Naive thymus-derived CD8-positive, alpha-beta T cell (primary cell): ENCODE results near the gene TLNRD1. TPM values are rescaled to one million over a fixed set of nuclear protein-coding genes. Genes with fewer than 3 reads are reported as not detected.

Source experiments
- ATAC-seq, 2 donors: fragments of 150-1000 bp; cut with Tn5 transposase in 1 of 2; sonication (Bioruptor Pico), chemical (Tn5 transposase) in 1 of 2; 1 replicate in 1 of 2; 2 replicates in 1 of 2; pipeline ENCODE4 v1.10.0; 2021; ENCODE audit warnings: mild to moderate bottlenecking in 2 of 2, moderate library complexity in 2 of 2
- POLR2A ChIA-PET: fragments of 350-600 bp; sonication (Branson Sonifier 250); formaldehyde crosslinking; loops from one replicate; lab custom pipeline; 2021; ENCODE audit warnings: antibody characterized with exemption; lab: Charles Lee
- DNase-seq, 10 donors: peaks; one replicate each; pipeline versions ENCODE4 v3.0.0 to v3.0.0-alpha.2; 2020 to 2022
- H3K27ac Mint-ChIP-seq, 10 donors: one replicate each; pipeline ENCODE4 v1.8.0; 2020 to 2022; ENCODE audit warnings: mild to moderate bottlenecking in 10 of 10, mixed read lengths in 10 of 10, moderate library complexity in 4 of 10, inconsistent platforms in 1 of 10
- H3K27me3 Mint-ChIP-seq, 5 donors: one replicate each; pipeline ENCODE4 v1.8.0; 2021 to 2022; ENCODE audit warnings: mixed read lengths in 5 of 5
- H3K36me3 Mint-ChIP-seq, 3 donors: one replicate each; pipeline ENCODE4 v1.8.0; 2020 to 2022; ENCODE audit warnings: mixed read lengths in 3 of 3, mild to moderate bottlenecking in 2 of 3, inconsistent platforms in 1 of 3
- H3K4me1 Mint-ChIP-seq, 4 donors: one replicate each; pipeline ENCODE4 v1.8.0; 2021 to 2022; ENCODE audit warnings: mixed read lengths in 4 of 4
- H3K4me3 Mint-ChIP-seq, 10 donors: one replicate each; pipeline ENCODE4 v1.8.0; 2020 to 2022; ENCODE audit warnings: mild to moderate bottlenecking in 10 of 10, mixed read lengths in 10 of 10, moderate library complexity in 6 of 10, inconsistent platforms in 1 of 10
- H3K9me3 Mint-ChIP-seq, 9 donors: one replicate each; pipeline ENCODE4 v1.8.0; 2020 to 2022; ENCODE audit warnings: mixed read lengths in 9 of 9, mild to moderate bottlenecking in 3 of 9, inconsistent platforms in 1 of 9, moderate library complexity in 1 of 9
- polyA plus RNA-seq, 3 donors: library from polyadenylated mRNA; unstranded; fragments of 300-500 nt; fragmentation: Illumina TruSeq; gene quantifications; one replicate each; pipeline ENCODE4 v1.2.3, GENCODE V29; 2021
- total RNA-seq, 8 experiments: library from RNA in 2 of 8; stranded (reverse) in 2 of 8; gene quantifications; one replicate each; pipeline ENCODE4 v1.2.3 and lab custom pipeline; 2021 to 2026

Gene TLNRD1
- total and polyA plus RNA-seq, 5 experiments from 2014 or later: 2.2 to 19.6 (median 2.9) TPM

DNA sequence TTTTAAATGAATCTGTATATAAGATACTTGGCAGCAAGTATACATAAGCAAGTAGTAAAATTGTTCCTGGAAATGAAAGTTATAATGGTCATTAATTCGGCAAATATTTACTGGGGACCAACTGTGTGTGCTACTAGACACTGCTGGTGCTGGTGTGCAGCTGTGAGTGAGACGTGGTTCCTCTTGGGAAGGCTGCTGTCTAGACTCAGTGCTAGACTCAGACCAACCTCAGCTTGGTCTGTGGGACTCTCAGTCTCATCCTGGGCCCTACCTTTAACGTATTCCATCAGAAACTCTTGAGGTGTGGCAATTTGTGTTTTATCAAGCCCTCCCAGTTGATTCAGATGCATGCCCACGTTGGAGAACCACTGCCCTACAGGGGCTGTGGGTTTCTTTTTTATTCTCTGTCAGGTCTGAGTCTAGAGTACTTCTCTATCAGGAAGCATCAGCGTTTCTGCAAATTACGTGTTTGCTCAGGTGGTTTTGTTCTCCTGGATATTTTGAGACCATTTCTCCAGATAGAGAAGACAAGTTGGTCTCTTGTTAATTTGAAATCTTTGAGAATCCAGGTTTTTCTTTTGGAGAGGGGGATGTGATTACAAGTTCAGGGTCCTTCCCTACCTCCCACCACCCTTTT, 6.8 kb downstream of the TLNRD1 start:
- POLR2A ChIA-PET: no interaction called here
- H3K4me3 Mint-ChIP-seq: no peak overlapping the region
- peaks cover 15 to 63% (median 55%) of the 10 kb centered on the region in 4 donors for H3K4me1 Mint-ChIP-seq
- H3K36me3 Mint-ChIP-seq: peaks cover 0 to 20% (median 6%) of the 10 kb centered on the region in 3 donors
- H3K27ac Mint-ChIP-seq: peak overlapping the region in 2 of 10 donors; percentile 33 to 73
- DNase-seq (no peak), ATAC-seq (no peak)
- H3K27me3 Mint-ChIP-seq: no peaks in the 10 kb centered on the region
- H3K9me3 Mint-ChIP-seq: peaks cover 0 to 2% (median 0%) of the 10 kb centered on the region in 9 donors

DNA sequence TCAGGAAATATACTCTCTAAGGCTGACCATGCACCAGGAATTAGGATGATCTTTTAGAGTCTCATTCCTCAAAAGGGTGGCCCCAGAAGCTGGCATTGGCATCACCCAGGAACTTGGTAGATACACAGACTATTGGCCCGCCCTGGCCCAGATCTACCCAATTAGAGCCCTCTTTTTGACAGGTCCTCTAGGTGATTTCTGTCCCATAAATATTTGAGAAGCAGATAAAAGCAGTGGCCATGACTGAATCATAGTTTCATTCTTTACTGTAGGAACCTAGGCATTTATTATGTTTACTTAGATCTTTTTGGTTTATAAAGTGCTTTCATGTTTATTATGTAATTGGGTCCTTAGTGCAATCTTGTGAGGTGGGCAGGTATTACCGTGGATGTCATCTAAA, 7.6 kb downstream of the TLNRD1 start:
- DNase-seq: no peak
- POLR2A ChIA-PET: no interaction called here
- H3K9me3 Mint-ChIP-seq: peaks cover 0 to under 1% (median 0%) of the 10 kb centered on the region in 9 donors
- H3K4me3 Mint-ChIP-seq: no peak overlapping the region
- H3K27me3 Mint-ChIP-seq: no peaks in the 10 kb centered on the region
- H3K36me3 Mint-ChIP-seq: peaks cover 0 to 16% (median 5%) of the 10 kb centered on the region in 3 donors
- no peak for ATAC-seq
- H3K27ac Mint-ChIP-seq: peak overlapping the region in 3 of 10 donors; percentile 19 to 36 (median 29)
- peaks cover 15 to 60% (median 53%) of the 10 kb centered on the region in 4 donors for H3K4me1 Mint-ChIP-seq

DNA sequence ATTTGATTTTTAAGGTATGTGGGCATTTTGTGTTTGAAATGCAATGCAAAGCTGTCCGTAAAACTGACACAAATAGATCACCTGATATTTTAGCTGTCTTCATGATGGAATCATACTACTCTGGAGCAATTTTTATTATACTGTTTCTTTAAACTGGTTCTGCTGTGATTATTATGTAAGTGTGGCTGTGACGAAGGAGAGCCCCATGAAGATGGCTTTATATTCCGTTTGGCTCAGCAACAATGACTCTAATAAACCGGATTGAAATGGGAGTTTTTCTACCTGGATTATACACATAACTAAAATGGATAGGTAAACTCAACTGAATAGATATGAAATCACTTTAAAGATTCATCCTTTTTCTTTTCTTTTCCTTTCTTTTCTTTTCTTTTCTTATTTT, 9.4 kb downstream of the TLNRD1 start:
- H3K4me1 Mint-ChIP-seq: peaks cover 15 to 49% (median 36%) of the 10 kb centered on the region in 4 donors

DNA sequence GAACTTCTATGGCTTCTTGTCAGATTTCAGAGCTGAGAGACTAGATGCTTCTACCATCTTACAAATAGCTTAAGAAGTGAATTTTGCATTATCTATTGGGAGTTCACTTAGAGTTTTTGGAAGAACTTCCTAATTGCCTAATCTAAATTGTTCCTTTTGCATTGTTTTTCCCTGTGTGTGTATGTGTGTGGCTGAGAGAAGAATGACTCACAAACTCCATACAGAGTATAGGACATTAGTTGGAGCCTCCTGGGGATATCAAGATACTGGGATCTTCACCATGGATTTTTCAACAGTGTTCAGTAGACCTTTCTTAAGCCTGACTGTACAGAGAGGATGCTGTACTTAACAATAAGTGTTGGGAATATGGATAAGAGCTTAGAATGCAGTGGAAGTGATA, 10.9 kb downstream of the TLNRD1 start:
- DNase-seq (no peak), ATAC-seq (no peak)
- Mint-ChIP-seq H3K9me3 (no peaks in the 10 kb centered on the region), H3K4me3 (no peak overlapping the region), H3K27me3 (no peaks in the 10 kb centered on the region), H3K4me1 (peaks cover 13 to 41% (median 25%) of the 10 kb centered on the region in 4 donors), H3K36me3 (no peaks in the 10 kb centered on the region), H3K27ac (peak overlapping the region in 2 of 10 donors; percentile 4 to 6)
- POLR2A ChIA-PET: no interaction called here

More for the DNA sequence above, 9.4 kb downstream of the TLNRD1 start:
- DNase-seq (no peak), ATAC-seq (no peak)
- H3K36me3 Mint-ChIP-seq: no peaks in the 10 kb centered on the region
- H3K27ac Mint-ChIP-seq: peak overlapping the region in 4 of 10 donors; percentile 4 to 49 (median 40)
- no peaks in the 10 kb centered on the region for H3K9me3 Mint-ChIP-seq
- H3K4me3 Mint-ChIP-seq: no peak overlapping the region
- POLR2A ChIA-PET: interaction anchor here (1.1 kb wide), 1 partner anchor 9 kb away, joined by 3 read pairs; no protein-coding TSS in a partner anchor
- no peaks in the 10 kb centered on the region for H3K27me3 Mint-ChIP-seq

DNA sequence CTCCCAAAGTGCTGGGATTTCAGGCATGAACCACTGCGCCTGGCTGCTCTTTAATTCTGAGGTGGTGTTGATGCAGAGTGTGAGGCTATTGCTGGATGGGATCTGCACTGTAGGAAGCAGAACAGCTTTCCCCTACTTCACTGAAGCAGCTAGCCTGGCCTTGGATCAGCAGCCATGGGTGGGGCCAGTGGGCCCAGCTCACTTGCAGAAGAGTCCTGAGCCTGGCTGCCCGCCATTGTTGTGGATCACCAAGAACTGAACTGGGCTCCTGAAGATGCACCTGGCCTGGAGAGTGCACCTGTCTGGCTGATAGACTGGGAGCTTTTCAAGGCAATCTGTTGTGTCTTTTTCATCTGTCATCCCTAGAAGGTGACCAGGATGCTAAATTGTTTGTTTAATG, 11.9 kb downstream of the TLNRD1 start:
- no peaks in the 10 kb centered on the region for H3K27me3 Mint-ChIP-seq
- H3K4me3 Mint-ChIP-seq: no peak overlapping the region
- DNase-seq (no peak), ATAC-seq (no peak)
- no peak overlapping the region for H3K27ac Mint-ChIP-seq
- peaks cover 13 to 34% (median 19%) of the 10 kb centered on the region in 4 donors for H3K4me1 Mint-ChIP-seq
- POLR2A ChIA-PET: no interaction called here
- H3K36me3 Mint-ChIP-seq: no peaks in the 10 kb centered on the region
- H3K9me3 Mint-ChIP-seq: no peaks in the 10 kb centered on the region

DNA sequence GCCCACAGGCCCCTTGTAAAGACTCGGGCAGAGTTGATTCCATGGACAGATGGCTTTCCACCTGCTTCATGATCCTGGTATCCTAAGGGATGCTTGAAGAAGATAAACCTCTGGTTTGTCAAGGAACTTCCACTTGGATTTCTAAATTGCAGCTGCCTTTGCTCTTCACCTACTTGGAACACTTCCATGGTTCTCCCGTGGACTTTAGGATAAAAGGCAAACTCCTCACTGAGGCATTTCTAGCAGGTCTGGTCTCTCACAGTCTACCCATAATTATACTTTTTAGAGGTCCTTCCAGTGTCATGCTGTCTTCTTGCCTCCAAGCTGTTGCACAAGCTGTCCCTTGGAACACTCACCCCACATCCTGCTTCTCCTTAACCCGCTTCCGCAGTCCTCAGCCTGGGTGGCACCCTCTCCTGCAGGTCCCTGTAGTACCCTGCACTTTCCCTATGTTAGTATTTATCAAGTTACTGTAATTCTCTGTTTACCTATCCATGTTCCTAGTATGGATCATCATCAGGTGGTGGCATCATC, 12.7 kb downstream of the TLNRD1 start:
- Mint-ChIP-seq H3K4me1 (peaks cover 13 to 25% (median 13%) of the 10 kb centered on the region in 4 donors), H3K4me3 (no peak overlapping the region), H3K27ac (peak overlapping the region in 3 of 10 donors; percentile 10 to 40 (median 17)), H3K27me3 (no peaks in the 10 kb centered on the region), H3K36me3 (no peaks in the 10 kb centered on the region), H3K9me3 (no peaks in the 10 kb centered on the region)
- POLR2A ChIA-PET: no interaction called here
- no peak for ATAC-seq
- no peak for DNase-seq

DNA sequence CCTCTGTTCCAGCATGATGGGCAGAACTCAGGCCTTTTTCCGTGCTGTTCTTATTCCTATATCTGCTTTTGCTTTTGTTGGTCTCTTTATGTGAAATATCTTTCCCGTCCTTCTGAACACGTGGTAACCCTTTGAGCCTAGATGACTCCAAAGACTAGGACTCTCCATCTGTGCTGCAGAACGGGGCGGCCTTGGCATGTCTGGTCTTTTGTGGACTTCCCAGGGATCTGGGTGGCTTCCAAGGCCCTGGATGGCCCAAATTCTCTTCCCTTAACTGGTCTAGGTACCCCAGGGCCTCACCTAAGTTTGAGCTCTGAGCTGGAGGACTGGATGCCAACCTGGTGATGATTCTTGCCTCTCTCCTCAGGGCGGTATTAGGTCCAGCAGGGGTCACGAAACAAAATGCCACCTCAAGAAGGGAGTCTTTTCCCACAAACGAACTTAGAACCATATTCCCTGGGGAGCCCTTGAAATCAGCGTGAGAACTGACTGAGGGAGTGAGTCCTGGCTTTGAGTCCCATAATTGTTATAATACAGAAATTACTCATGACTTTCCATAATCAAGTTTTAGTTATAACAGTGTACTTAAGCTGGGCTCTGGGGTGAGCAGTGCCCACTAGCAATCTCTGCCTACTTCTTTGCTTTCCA, 13.8 kb downstream of the TLNRD1 start:
- Mint-ChIP-seq H3K36me3 (no peaks in the 10 kb centered on the region), H3K4me3 (no peak overlapping the region)

DNA sequence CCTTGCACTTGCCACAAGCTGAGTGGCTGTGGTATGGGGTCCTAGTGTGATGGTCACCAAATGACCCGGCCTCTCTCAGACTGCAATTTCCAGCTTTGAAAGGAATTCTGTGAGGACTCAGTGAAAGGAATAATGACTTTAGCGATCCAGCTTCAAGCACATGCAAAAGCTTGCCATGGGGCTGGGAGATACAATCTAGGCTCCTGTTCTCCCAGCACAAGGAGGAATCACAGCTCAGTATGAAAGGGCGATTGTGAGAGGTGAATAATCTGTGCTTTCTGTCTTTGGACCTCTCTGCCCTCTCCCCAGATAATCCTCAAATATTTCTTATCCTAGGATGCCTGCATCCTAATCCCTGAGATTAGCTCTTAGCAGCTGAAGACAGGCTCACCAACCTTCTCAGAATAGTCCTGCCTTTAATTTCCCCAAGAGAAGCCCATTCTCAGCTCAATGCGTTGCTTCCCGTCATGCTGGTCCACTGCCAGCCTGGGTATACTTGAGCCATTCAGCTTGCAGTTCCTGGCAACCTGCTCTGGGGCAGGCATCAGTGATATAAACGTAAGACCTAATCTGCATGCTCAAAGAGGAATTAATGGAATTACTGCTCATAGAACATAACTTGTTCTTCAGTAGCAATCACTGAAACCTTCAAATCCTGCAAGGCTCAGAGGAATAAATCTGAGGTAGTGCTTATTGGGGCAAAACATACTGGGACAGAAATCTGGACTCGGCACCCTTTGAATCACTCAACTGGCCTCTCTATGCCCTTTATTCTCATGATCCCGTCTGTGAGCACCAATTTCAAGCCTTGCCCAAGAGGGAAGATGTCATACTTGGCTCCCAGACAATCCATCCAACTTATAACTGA, 15.1 kb downstream of the TLNRD1 start:
- Mint-ChIP-seq H3K9me3 (no peaks in the 10 kb centered on the region), H3K36me3 (no peaks in the 10 kb centered on the region), H3K27me3 (no peaks in the 10 kb centered on the region), H3K4me3 (no peak overlapping the region), H3K4me1 (peaks cover 2 to 13% (median 6%) of the 10 kb centered on the region in 4 donors), H3K27ac (no peak overlapping the region)
- no peak for ATAC-seq
- POLR2A ChIA-PET: no interaction called here
- no peak for DNase-seq

More for the DNA sequence above, 13.8 kb downstream of the TLNRD1 start:
- Mint-ChIP-seq H3K9me3 (no peaks in the 10 kb centered on the region), H3K27ac (peak overlapping the region in 1 of 10 donors; percentile 40), H3K4me1 (peaks cover 7 to 15% (median 11%) of the 10 kb centered on the region in 4 donors), H3K27me3 (no peaks in the 10 kb centered on the region)
- POLR2A ChIA-PET: no interaction called here
- ATAC-seq: no peak
- no peak for DNase-seq

DNA sequence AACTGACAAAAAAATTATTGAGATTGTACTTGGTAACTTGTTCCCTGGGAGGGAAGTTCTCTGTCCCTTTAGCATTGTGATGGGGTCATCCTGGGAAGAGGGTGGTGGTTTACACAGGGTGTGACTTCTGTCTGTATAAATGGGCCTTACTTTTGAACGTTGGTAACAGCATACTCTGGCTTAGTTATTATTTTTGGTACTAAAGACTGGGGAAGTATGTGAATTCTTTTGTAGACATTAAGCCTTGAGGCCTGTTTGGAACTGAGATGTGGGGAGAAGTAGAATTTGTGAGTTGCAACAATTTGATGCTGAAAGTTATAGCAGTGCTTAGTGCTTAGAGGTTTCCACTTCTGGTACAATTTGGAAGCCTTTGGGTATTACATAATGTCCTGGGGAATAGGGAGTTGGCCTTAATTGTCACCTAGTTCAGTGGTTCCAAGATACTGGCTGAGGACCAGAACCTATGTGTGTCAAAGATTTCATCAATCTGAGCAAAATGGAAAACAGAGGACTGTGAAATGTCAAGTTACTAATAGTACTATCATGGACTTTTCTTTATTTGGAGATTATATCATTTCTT, 15.9 kb downstream of the TLNRD1 start:
- ATAC-seq (no peak), DNase-seq (no peak)
- POLR2A ChIA-PET: no interaction called here
- Mint-ChIP-seq H3K27me3 (no peaks in the 10 kb centered on the region), H3K36me3 (peaks cover 0 to 1% (median 0%) of the 10 kb centered on the region in 3 donors), H3K9me3 (no peaks in the 10 kb centered on the region), H3K4me1 (peaks cover 2 to 12% (median 6%) of the 10 kb centered on the region in 4 donors), H3K4me3 (no peak overlapping the region), H3K27ac (no peak overlapping the region)

DNA sequence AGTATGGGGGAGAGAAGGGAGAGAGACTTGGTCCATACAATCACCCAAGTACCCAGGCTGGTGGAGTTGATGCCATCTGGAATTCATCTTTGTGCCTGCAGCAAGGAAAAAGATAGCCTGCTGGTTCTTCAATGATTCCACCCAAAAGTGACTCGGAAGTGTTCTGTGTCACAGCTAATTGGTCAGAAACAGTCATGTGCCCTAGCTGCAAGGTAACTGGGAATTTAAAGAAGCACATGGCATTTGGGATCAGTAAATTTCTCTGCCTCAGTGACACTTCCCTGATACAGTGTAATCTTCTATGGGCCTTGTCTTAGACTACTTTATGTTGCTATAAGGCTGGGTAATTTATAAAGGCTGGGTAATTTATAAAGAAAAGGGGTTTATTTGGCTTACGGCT, 17.5 kb downstream of the TLNRD1 start:
- Mint-ChIP-seq H3K27me3 (no peaks in the 10 kb centered on the region), H3K36me3 (peaks cover 0 to 1% (median 0%) of the 10 kb centered on the region in 3 donors), H3K27ac (peak overlapping the region in 1 of 10 donors; percentile 47), H3K4me3 (no peak overlapping the region), H3K9me3 (no peaks in the 10 kb centered on the region), H3K4me1 (peaks cover 0 to 10% (median 7%) of the 10 kb centered on the region in 4 donors)
- DNase-seq: no peak
- ATAC-seq: no peak
- POLR2A ChIA-PET: interaction anchor here (0.6 kb wide), 1 partner anchor 19 kb away, joined by 3 read pairs; no protein-coding TSS in a partner anchor

DNA sequence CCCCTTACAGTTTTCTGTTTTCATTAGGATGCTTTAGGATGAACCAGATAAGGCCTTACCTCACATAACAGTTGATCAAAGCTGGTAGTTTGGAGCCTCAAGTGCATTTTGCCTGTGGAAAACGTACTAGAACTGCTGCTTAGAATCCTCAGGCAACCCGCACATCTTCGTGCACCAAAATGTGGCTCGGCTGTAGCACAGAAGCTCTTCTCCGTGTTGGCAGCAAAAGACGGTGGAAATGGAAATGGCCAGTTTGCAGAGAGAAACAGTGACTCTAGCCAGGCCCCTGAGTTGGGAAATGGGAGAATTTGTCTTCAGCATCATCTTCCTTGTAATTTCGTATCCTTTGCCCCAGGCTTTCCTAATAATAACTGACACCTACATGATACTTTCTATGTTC, 20.6 kb downstream of the TLNRD1 start:
- Mint-ChIP-seq H3K27ac (no peak overlapping the region), H3K36me3 (peaks cover 0 to 1% (median 0%) of the 10 kb centered on the region in 3 donors), H3K4me3 (no peak overlapping the region), H3K4me1 (peaks cover 2 to 23% (median 10%) of the 10 kb centered on the region in 4 donors), H3K27me3 (peaks cover 0 to 10% (median 0%) of the 10 kb centered on the region in 5 donors), H3K9me3 (no peaks in the 10 kb centered on the region)
- DNase-seq (no peak), ATAC-seq (no peak)
- POLR2A ChIA-PET: no interaction called here
